A549 (cell line): ENCODE measurements around the gene WDR70.

ENCODE experiments used
- BCL3 ChIP-seq: fragments of >200 bp; sonication (Bioruptor Twin); formaldehyde crosslinking; IDR thresholded peaks from 3 replicates; pipeline ENCODE4 v1.6.1; 2016
- CTCF ChIP-seq: fragments of >200 bp; sonication (Bioruptor Twin); formaldehyde crosslinking; IDR thresholded peaks from 3 replicates; pipeline ENCODE4 v1.5.1; 2016
- HDAC2 ChIP-seq: fragments of 200-600 bp; sonication (generic); IDR thresholded peaks from 2 replicates; pipeline ENCODE4 v1.6.1; 2016
- JUN ChIP-seq, 2 experiments: fragments of >200 bp; sonication (Bioruptor Twin); formaldehyde crosslinking; IDR thresholded peaks; 2 replicates in 1 of 2; 3 replicates in 1 of 2; pipeline ENCODE4 v1.6.1; 2016 to 2017
- MAX ChIP-seq: IDR thresholded peaks from 2 replicates; pipeline ENCODE4 v1.6.1; 2012
- POLR2A ChIP-seq: IDR thresholded peaks from 2 replicates; pipeline ENCODE4 v1.6.1; 2012; ENCODE audit warnings: mild to moderate bottlenecking, low read length
- RAD21 ChIP-seq, 2 experiments: fragments of >200 bp in 1 of 2; sonication (Bioruptor Twin) in 1 of 2; formaldehyde crosslinking in 1 of 2; IDR thresholded peaks in 1 of 2; conservative IDR thresholded peaks in 1 of 2; 2 replicates in 1 of 2; 3 replicates in 1 of 2; pipeline ENCODE4 v1.6.1; 2012 to 2018; ENCODE audit warnings: inconsistent platforms in 1 of 2
- RFX5 ChIP-seq: fragments of 450-650 bp; IDR thresholded peaks from 2 replicates; pipeline ENCODE4 v1.7.1; 2014; ENCODE audit warnings: antibody characterized with exemption, mild to moderate bottlenecking, moderate library complexity
- SMC3 ChIP-seq: fragments of >200 bp; sonication (Bioruptor Twin); formaldehyde crosslinking; IDR thresholded peaks from 3 replicates; pipeline ENCODE4 v1.6.1; 2018; ENCODE audit warnings: inconsistent platforms
- TP53 ChIP-seq: fragments of 250-450 bp; sonication (Bioruptor Pico); IDR thresholded peaks from 2 replicates; pipeline ENCODE4 v1.5.0; 2021; ENCODE audit warnings: mild to moderate bottlenecking, moderate library complexity

GRCh38 chr5:37736397-37736796 is 357.3 kb downstream of the WDR70 start:
- TF ChIP-seq MAX (no peak), SMC3 (no peak), POLR2A (no peak), TP53 (CRISPR knock-in tag) (no peak), BCL3 (no peak), CTCF (no peak), JUN (IDR thresholded peaks at IDR 0.05) (no peak), RAD21 (conservative IDR thresholded peaks at IDR 0.05 in 1 of 2, IDR thresholded peaks at IDR 0.05 in 1 of 2) (no peak), HDAC2 (no peak), RFX5 (no peak)
